SU-DHL-6 (cell line): Measurements from ENCODE around the gene SP7.
"Not testable (repeated sequence)": the region's sequence is repeated elsewhere in the genome, so short reads cannot be mapped to it uniquely, and the experiment has no call there.

ENCODE experiments used
- H2AFZ ChIP-seq: fragments of 200-600 bp; sonication (generic); 2 replicates; pipeline ENCODE4 v1.6.1; 2014; ENCODE audit warnings: low read depth, mild to moderate bottlenecking, moderate library complexity, mixed read lengths, antibody characterized with exemption, low read length; ENCODE audit not compliant: severe bottlenecking
- H3F3A ChIP-seq: fragments of 200-600 bp; shearing (Covaris generic); 2 replicates; pipeline ENCODE4 v1.6.0; 2016; ENCODE audit warnings: antibody characterized with exemption, mild to moderate bottlenecking; ENCODE audit not compliant: insufficient read depth
- H3K27ac ChIP-seq: fragments of 200-600 bp; sonication (generic); 2 replicates; pipeline ENCODE4 v1.5.1; 2016; ENCODE audit warnings: low read depth, mild to moderate bottlenecking, low read length, moderate library complexity, mixed read lengths
- H3K27me3 ChIP-seq: fragments of 200-600 bp; sonication (generic), shearing (Covaris generic); 2 replicates; pipeline ENCODE4 v1.6.0; 2014; ENCODE audit warnings: mild to moderate bottlenecking, low read length
- H3K36me3 ChIP-seq: fragments of 200-600 bp; sonication (generic); 2 replicates; pipeline ENCODE4 v1.6.1; 2014; ENCODE audit warnings: mild to moderate bottlenecking, low read length, mixed read lengths
- H3K4me2 ChIP-seq: fragments of 300-600, 200-600 bp; shearing (Covaris generic), sonication (generic); 2 replicates; pipeline ENCODE4 v1.6.0; 2014; ENCODE audit warnings: low read length, low read depth, mild to moderate bottlenecking; ENCODE audit not compliant: poor library complexity, severe bottlenecking
- H3K4me3 ChIP-seq: fragments of 200-600 bp; sonication (generic); 2 replicates; pipeline ENCODE4 v1.5.1; 2014; ENCODE audit warnings: antibody characterized with exemption, low read length, mild to moderate bottlenecking, mixed read lengths; ENCODE audit not compliant: insufficient read depth, poor library complexity, severe bottlenecking
- H3K79me2 ChIP-seq: fragments of 200-600 bp; sonication (generic); 2 replicates; pipeline ENCODE4 v1.6.1; 2014; ENCODE audit warnings: mild to moderate bottlenecking, low read length, moderate library complexity; ENCODE audit not compliant: insufficient read depth
- H3K9ac ChIP-seq: fragments of 200-600 bp; sonication (generic); 2 replicates; pipeline ENCODE4 v1.7.0; 2014; ENCODE audit warnings: mild to moderate bottlenecking, low read length
- H3K9me2 ChIP-seq: fragments of 200-600 bp; sonication (generic); replicated peaks from 2 replicates; pipeline ENCODE4 v1.6.1; 2014; ENCODE audit warnings: low read length; ENCODE audit not compliant: insufficient read depth
- H3K9me3 ChIP-seq: fragments of 200-600 bp; sonication (generic); 2 replicates; pipeline ENCODE4 v1.6.1; 2014; ENCODE audit warnings: low read length, mixed read lengths; ENCODE audit not compliant: insufficient read depth
- H4K20me1 ChIP-seq: fragments of 200-600 bp; sonication (generic); 2 replicates; pipeline ENCODE4 v1.6.1; 2014; ENCODE audit warnings: low read depth, mild to moderate bottlenecking, antibody characterized with exemption, low read length, moderate library complexity, mixed read lengths
- CTCF ChIP-seq: fragments of 200-600 bp; sonication (generic); IDR thresholded peaks from one replicate; pipeline ENCODE4 v1.5.1; 2017; ENCODE audit warnings: antibody characterized with exemption, mild to moderate bottlenecking, low read length, moderate library complexity; ENCODE audit not compliant: insufficient read depth, poor library complexity, severe bottlenecking
- EZH2phosphoT487 ChIP-seq: fragments of 200-600 bp; sonication (generic), shearing (Covaris generic); conservative IDR thresholded peaks from 2 replicates; pipeline ENCODE4 v1.6.1; 2018; ENCODE audit warnings: mild to moderate bottlenecking, antibody characterized with exemption, low read length, moderate library complexity, mixed read lengths

Gene SP7

GRCh38 chr12:53378724-53379388, 42.7 kb upstream of the SP7 start:
- peaks cover 29% of the 10 kb centered on the region for H3K79me2 ChIP-seq
- H3F3A ChIP-seq, result peaks cover 27% of the 10 kb centered on the region; the same call in 1 of the 2 replicates
- peak overlapping the region; percentile 51 for H3K4me3 ChIP-seq
- TF ChIP-seq CTCF, result no peak
- H3K9me3 ChIP-seq, result no peaks in the 10 kb centered on the region
- H2AFZ ChIP-seq, result peak overlapping the region; percentile 90
- peak overlapping the region; percentile 67 for H3K4me2 ChIP-seq
- H3K36me3 ChIP-seq, result no peaks in the 10 kb centered on the region; the same call in 1 of the 2 replicates
- H3K9me2 ChIP-seq, result no peaks in the 10 kb centered on the region
- H3K27me3 ChIP-seq, result no peaks in the 10 kb centered on the region
- H4K20me1 ChIP-seq, result no peaks in the 10 kb centered on the region
- peak overlapping the region; percentile 77 for H3K27ac ChIP-seq
- H3K9ac ChIP-seq, result peak overlapping the region; percentile 65

GRCh38 chr12:53378222-53378621, 42.1 kb upstream of the SP7 start:
- Histone ChIP-seq H3K9ac (peak overlapping the region; percentile 65), H3K4me3 (no peak overlapping the region), H3K79me2 (peaks cover 23% of the 10 kb centered on the region), H3K27me3 (no peaks in the 10 kb centered on the region), H3K9me2 (no peaks in the 10 kb centered on the region), H3K9me3 (no peaks in the 10 kb centered on the region), H3F3A (peaks cover 27% of the 10 kb centered on the region; the same call in 1 of the 2 replicates), H3K4me2 (peak overlapping the region; percentile 67), H3K27ac (peak overlapping the region; percentile 77), H3K36me3 (no peaks in the 10 kb centered on the region; the same call in 1 of the 2 replicates), H2AFZ (peak overlapping the region; percentile 90), H4K20me1 (no peaks in the 10 kb centered on the region)
- TF ChIP-seq CTCF (no peak), EZH2phosphoT487 (no peak)

- no peaks in the 10 kb centered on the region for H3K36me3 ChIP-seq
- peaks cover 29% of the 10 kb centered on the region; the same call in 1 of the 2 replicates for H3F3A ChIP-seq
- no peaks in the 10 kb centered on the region for H4K20me1 ChIP-seq
- no peak overlapping the region for H3K4me2 ChIP-seq
- H3K79me2 ChIP-seq, result peaks cover 8% of the 10 kb centered on the region
- no peak overlapping the region for H3K27ac ChIP-seq
- H3K9me3 ChIP-seq, result no peaks in the 10 kb centered on the region
- TF ChIP-seq CTCF (no peak), EZH2phosphoT487 (no peak)
- H3K9me2 ChIP-seq, result no peaks in the 10 kb centered on the region
- H3K27me3 ChIP-seq, result no peaks in the 10 kb centered on the region
- no peak overlapping the region for H2AFZ ChIP-seq
- H3K4me3 ChIP-seq, result no peak overlapping the region
- H3K9ac ChIP-seq, result no peak overlapping the region
Measured at GRCh38 chr12:53376747-53377146, 40.6 kb upstream of the SP7 start.

GRCh38 chr12:53374277-53374676, 38.1 kb upstream of the SP7 start:
- not testable (repeated sequence) for H3K27me3 ChIP-seq, H3K9ac ChIP-seq, H2AFZ ChIP-seq, H3K27ac ChIP-seq, H3K4me2 ChIP-seq, H3K9me2 ChIP-seq, H4K20me1 ChIP-seq, H3K36me3 ChIP-seq, H3K9me3 ChIP-seq, H3K79me2 ChIP-seq, H3K4me3 ChIP-seq
- H3F3A ChIP-seq, result peaks cover 26% of the 10 kb centered on the region

GRCh38 chr12:53373554-53374133, 37.5 kb upstream of the SP7 start:
- H3K4me2 ChIP-seq, H3K9me2 ChIP-seq, H3K9ac ChIP-seq, H3K4me3 ChIP-seq, H3K27me3 ChIP-seq, H3K79me2 ChIP-seq, H3K36me3 ChIP-seq, H3K27ac ChIP-seq, H2AFZ ChIP-seq, H4K20me1 ChIP-seq, H3K9me3 ChIP-seq: not testable (repeated sequence)
- peaks cover 23% of the 10 kb centered on the region for H3F3A ChIP-seq
